OCI-LY1 (cell line): ENCODE data around the gene GNG3.

Experiments
- H2AFZ ChIP-seq: fragments of 200-600 bp; sonication (generic), shearing (Covaris generic); 2 replicates; pipeline ENCODE4 v1.6.0; 2014; ENCODE audit warnings: antibody characterized with exemption, mild to moderate bottlenecking, low read length
- H3F3A ChIP-seq: fragments of 200-600 bp; sonication (generic), shearing (Covaris generic); 2 replicates; pipeline ENCODE4 v1.6.0; 2014; ENCODE audit warnings: mild to moderate bottlenecking, antibody characterized with exemption, low read length, moderate library complexity; ENCODE audit not compliant: insufficient read depth
- H3K27ac ChIP-seq: fragments of 200-600 bp; sonication (generic); 2 replicates; pipeline ENCODE4 v1.5.1; 2014; ENCODE audit warnings: low read length, mixed run types, mild to moderate bottlenecking, low read depth; ENCODE audit not compliant: poor library complexity, severe bottlenecking
- H3K27me3 ChIP-seq: fragments of 200-600 bp; sonication (generic); 2 replicates; pipeline ENCODE4 v1.6.0; 2014; ENCODE audit warnings: antibody characterized with exemption, mild to moderate bottlenecking, low read length, moderate library complexity; ENCODE audit not compliant: insufficient read depth
- H3K36me3 ChIP-seq: fragments of 200-600 bp; sonication (generic); 2 replicates; pipeline ENCODE4 v1.6.1; 2014; ENCODE audit warnings: mild to moderate bottlenecking, antibody characterized with exemption, low read length, moderate library complexity, mixed read lengths; ENCODE audit not compliant: insufficient read depth
- H3K4me1 ChIP-seq: fragments of 200-600 bp; sonication (generic); 2 replicates; pipeline ENCODE4 v1.5.1; 2014; ENCODE audit warnings: mild to moderate bottlenecking, low read length, moderate library complexity; ENCODE audit not compliant: insufficient read depth, severe bottlenecking
- H3K4me2 ChIP-seq: fragments of 200-600 bp; sonication (generic), shearing (Covaris generic); 2 replicates; pipeline ENCODE4 v1.6.1; 2014; ENCODE audit warnings: low read length
- H3K4me3 ChIP-seq: fragments of 200-600 bp; sonication (generic); 2 replicates; pipeline ENCODE4 v1.5.1; 2014; ENCODE audit warnings: low read length, low read depth, mild to moderate bottlenecking, mixed read lengths; ENCODE audit not compliant: poor library complexity, severe bottlenecking
- H3K79me2 ChIP-seq: fragments of 200-600 bp; shearing (Covaris generic); 2 replicates; pipeline ENCODE4 v1.6.1; 2016; ENCODE audit warnings: mixed run types, low read length, mixed read lengths; ENCODE audit not compliant: insufficient read depth
- H3K9ac ChIP-seq: fragments of 200-600 bp; sonication (generic), shearing (Covaris generic); 2 replicates; pipeline ENCODE4 v1.6.1; 2014; ENCODE audit warnings: mild to moderate bottlenecking, low read length, mixed read lengths
- H3K9me2 ChIP-seq: fragments of 200-600 bp; sonication (generic), shearing (Covaris generic); 2 replicates; pipeline ENCODE4 v1.6.1; 2014; ENCODE audit warnings: low read depth, mild to moderate bottlenecking, low read length, mixed read lengths
- H3K9me3 ChIP-seq: fragments of 200-600 bp; shearing (Covaris generic); 2 replicates; pipeline ENCODE4 v1.6.1; 2014; ENCODE audit warnings: low read length, mixed read lengths
- H4K20me1 ChIP-seq: fragments of 200-600 bp; sonication (generic), shearing (Covaris generic); 2 replicates; pipeline ENCODE4 v1.6.0; 2016; ENCODE audit warnings: mild to moderate bottlenecking, low read length; ENCODE audit not compliant: insufficient read depth
- CTCF ChIP-seq: fragments of 200-600 bp; sonication (generic), shearing (Covaris generic); IDR thresholded peaks from 2 replicates; pipeline ENCODE4 v1.5.1; 2017; ENCODE audit warnings: mild to moderate bottlenecking, antibody characterized with exemption, low read length, moderate library complexity, mixed read lengths
- EZH2 ChIP-seq: fragments of 200-600 bp; sonication (generic), shearing (Covaris generic); IDR thresholded peaks from 2 replicates; pipeline ENCODE4 v1.8.0; 2017; ENCODE audit warnings: borderline replicate concordance, mixed run types, mild to moderate bottlenecking, antibody characterized with exemption, low read length, moderate library complexity, mixed read lengths

Gene GNG3

DNA sequence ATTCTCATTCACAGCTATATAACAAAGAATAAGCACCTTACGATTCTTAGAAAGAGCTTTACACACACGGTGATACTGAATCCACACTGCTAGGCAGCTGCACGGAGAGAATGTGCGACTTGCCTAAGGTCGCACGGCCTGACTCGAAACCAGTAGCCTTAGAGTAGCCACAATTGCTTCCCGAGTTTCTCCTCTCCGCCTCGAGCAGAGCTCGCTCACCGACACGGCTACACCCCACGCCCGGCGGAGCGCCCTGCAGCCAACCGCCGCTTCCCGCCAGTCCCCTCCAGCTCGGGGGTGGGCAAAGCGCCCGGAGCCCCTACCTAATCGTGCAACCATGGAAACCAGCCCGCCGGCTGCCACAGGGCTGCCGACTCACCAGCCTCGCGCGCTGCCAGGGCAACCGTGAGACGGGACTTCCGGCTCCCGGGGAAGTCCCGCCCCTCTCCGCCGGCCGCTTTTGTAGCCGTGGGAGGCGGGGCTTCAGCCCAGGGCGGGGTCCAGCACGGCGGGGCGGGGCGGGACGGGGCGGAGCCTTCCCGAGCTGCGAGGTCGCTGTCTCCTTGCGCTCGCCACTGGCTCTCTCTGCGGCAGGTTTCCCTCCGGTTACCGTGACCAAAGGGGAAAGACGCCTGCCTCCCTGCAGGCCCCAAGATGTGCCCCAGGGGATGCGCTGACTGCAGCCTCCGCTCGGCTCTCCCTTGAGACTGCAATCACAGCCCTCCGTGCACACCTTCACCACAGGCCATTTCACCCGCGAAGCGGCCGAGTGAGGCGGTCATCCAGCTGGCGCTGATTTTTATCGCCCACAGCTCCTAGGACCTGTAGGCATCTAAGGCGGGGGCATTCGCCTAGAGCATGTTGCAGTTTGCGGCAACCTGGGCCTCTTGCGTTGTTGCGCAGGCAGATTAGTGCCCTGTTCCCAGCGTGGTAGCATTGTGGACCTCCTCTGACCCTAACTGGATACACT is 1.3 kb upstream of the GNG3 start:
- H3K4me1 ChIP-seq: peaks cover 49% of the 10 kb centered on the region
- peak overlapping the region; percentile 71 for H3K4me3 ChIP-seq
- peak overlapping the region; percentile 90 for H3K4me2 ChIP-seq
- H2AFZ ChIP-seq: no peak overlapping the region
- peaks cover 45% of the 10 kb centered on the region for H3K36me3 ChIP-seq
- H3K9ac ChIP-seq: peak overlapping the region; percentile 77
- H3K27ac ChIP-seq: peak overlapping the region; percentile 92
- no peaks in the 10 kb centered on the region for H3K9me3 ChIP-seq
- no peaks in the 10 kb centered on the region for H3K79me2 ChIP-seq
- peaks cover 7% of the 10 kb centered on the region; the same call in 1 of the 2 replicates for H3F3A ChIP-seq
- TF ChIP-seq EZH2 (no peak), CTCF (no peak)
- no peaks in the 10 kb centered on the region for H4K20me1 ChIP-seq
- H3K27me3 ChIP-seq: no peaks in the 10 kb centered on the region
- H3K9me2 ChIP-seq: no peaks in the 10 kb centered on the region

DNA sequence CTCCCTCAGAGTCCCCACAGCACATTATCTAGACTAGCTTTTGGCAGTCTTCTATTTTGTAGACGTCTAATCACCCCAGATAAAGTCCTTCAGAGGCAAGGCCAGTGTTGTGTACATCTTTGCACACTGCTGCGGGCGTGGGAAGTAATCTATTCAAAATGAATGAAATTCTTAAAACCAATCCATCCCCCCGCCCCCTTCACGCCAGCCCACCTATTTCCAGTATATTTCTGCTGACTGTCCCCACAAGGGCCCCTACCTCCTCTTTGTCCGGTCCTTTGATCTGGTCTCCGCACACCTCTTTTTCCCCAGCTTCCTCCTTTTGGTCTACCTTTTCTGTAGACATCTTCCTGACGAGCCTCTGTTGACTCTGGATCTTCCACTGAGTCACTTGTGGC is 627 bp upstream of the GNG3 start:
- Histone ChIP-seq H3K4me3 (peak overlapping the region; percentile 71), H3K9ac (peak overlapping the region; percentile 66), H3K27me3 (no peaks in the 10 kb centered on the region), H3K36me3 (peaks cover 44% of the 10 kb centered on the region), H3F3A (peaks cover 7% of the 10 kb centered on the region; the same call in 1 of the 2 replicates), H3K4me2 (peak overlapping the region; percentile 90), H3K9me2 (no peaks in the 10 kb centered on the region), H3K4me1 (peaks cover 49% of the 10 kb centered on the region), H2AFZ (no peak overlapping the region), H3K27ac (peak overlapping the region; percentile 92), H3K9me3 (no peaks in the 10 kb centered on the region), H3K79me2 (no peaks in the 10 kb centered on the region), H4K20me1 (no peaks in the 10 kb centered on the region)
- TF ChIP-seq CTCF (no peak), EZH2 (no peak)

GRCh38 chr11:62708392-62708791 is 916 bp downstream of the GNG3 start:
- Histone ChIP-seq H3K36me3 (peaks cover 49% of the 10 kb centered on the region), H3K9ac (peak overlapping the region; percentile 79), H2AFZ (no peak overlapping the region), H3K4me2 (peak overlapping the region; percentile 90), H3K9me3 (no peaks in the 10 kb centered on the region), H3K4me3 (peak overlapping the region; percentile 63), H3K27me3 (no peaks in the 10 kb centered on the region), H3K4me1 (peaks cover 53% of the 10 kb centered on the region), H3K27ac (peak overlapping the region; percentile 92), H3F3A (peaks cover 17% of the 10 kb centered on the region; the same call in 1 of the 2 replicates), H4K20me1 (no peaks in the 10 kb centered on the region), H3K79me2 (no peaks in the 10 kb centered on the region), H3K9me2 (no peaks in the 10 kb centered on the region)
- TF ChIP-seq EZH2 (no peak), CTCF (no peak)
